ENCODE measurements around the gene KCTD16.

GRCh38 chr5:144191531-144191930 lies 20.9 kb downstream of the KCTD16 start:
- TF ChIP-seq CTCF (IDR thresholded peaks at IDR 0.05; ENCODE audit: borderline replicate concordance, extremely low read depth, low read length, poor library complexity, severe bottlenecking) = no peak
- no peak for TF ChIP-seq EZH2 (IDR thresholded peaks at IDR 0.05; ENCODE audit: borderline replicate concordance, low read depth, low read length, severe bottlenecking)
